SK-N-MC (cell line): ENCODE data around the gene BRCA2.

Experiments
- FOXP2 ChIP-seq: optimal IDR thresholded peaks from 2 replicates; pipeline ENCODE3; 2011; ENCODE audit warnings: mild to moderate bottlenecking, moderate library complexity; ENCODE audit not compliant: insufficient read depth; ENCODE audit errors: extremely low read length, control extremely low read depth
- POLR2AphosphoS5 ChIP-seq: IDR thresholded peaks from 2 replicates; pipeline ENCODE4 v1.6.1; 2012; ENCODE audit warnings: mild to moderate bottlenecking, low read depth, low read length, borderline replicate concordance

DNA sequence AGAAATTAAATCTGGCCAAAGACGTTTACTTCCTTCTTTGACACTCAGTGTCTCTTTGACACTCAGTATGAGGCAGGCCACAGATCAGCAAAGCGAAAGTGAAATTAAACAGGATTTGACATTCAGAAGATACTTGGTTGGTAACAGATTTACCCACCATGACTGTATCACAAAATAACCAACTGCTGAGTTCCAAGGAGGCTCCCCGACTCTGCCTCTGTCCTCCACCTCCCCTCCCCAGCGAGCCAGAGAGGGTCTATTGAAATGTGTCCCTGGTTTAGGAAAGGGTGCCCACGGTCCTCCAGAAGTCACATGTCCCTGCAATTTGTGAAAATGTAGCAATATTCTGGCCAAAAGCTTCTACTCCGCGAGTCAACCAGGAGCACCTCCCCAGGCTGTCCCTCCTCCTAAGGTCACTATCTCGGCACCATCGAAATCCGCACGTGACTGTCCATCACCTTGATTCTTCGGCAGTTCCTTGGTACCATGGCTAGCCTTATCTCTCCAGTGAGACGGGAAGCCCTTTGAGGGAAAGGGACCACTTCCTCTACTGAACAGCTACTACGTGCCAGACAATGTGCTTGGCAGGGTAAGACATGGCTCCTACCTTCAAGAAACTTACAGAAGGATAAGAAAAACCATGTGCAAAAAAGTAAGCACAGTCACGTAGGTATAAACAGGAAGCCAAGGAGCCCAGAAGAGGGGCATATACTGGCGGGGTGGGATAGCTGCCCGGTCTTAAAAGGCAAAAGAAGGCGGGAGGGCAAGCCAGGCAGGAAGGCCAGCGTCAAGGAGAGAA, 111.1 kb downstream of the BRCA2 start:
- TF ChIP-seq POLR2AphosphoS5 (no peak), FOXP2 (no peak)
